Lung microvascular endothelial cell (primary cell): ENCODE data around the gene N4BP3. TPM values are rescaled to one million over a fixed set of nuclear protein-coding genes. Genes with fewer than 3 reads are reported as not detected.
"Not testable (repeated sequence)": the region's sequence is repeated elsewhere in the genome, so short reads cannot be mapped to it uniquely, and the experiment has no call there.

Source experiments
- DNase-seq, 2 donors: peaks; one replicate each; pipeline versions ENCODE4 v3.0.0 to v3.0.0-alpha.2; 2010; ENCODE audit warnings: low read depth in 2 of 2
- total RNA-seq: library from RNA; depleted of rRNA; stranded (reverse); fragments of >200 nt; gene quantifications from 2 replicates; pipeline ENCODE4 v1.2.1, GENCODE V29; 2014

Gene N4BP3
- total RNA-seq, 1 donor from 2014 or later, result 23.8 TPM

DNA sequence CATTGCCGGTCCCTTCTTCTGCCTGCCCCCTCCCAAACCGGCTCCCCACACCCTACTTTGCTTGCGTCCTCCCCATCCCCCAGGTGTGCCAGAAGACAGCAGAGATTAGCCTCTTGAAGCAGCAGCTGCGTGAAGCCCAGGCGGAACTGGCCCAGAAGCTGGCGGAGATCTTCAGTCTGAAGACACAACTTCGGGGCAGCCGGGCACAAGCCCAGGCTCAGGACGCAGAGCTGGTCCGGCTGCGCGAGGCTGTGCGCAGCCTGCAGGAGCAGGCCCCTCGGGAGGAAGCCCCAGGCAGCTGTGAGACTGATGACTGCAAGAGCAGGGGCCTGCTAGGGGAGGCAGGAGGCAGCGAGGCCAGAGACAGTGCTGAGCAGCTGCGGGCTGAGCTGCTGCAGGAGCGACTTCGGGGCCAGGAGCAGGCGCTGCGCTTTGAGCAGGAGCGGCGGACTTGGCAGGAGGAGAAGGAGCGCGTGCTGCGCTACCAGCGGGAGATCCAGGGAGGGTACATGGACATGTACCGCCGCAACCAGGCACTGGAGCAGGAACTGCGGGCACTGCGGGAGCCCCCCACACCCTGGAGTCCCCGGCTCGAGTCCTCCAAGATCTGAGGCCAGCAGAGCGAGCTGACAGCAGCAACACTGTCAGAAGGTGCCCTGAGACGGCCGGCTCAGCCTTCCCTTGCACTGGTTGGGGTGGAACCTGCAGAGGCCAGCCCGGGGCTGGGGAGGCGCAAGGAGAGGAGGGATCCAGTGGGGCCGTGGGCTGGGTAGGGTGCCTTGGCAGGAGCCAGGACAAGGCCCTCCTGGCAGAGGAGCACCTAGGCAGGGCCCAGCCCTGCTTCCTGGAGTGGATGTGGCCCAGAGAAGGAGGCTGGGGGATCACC is 8.3 kb downstream of the N4BP3 start:
- DNase-seq, result no peak

DNA sequence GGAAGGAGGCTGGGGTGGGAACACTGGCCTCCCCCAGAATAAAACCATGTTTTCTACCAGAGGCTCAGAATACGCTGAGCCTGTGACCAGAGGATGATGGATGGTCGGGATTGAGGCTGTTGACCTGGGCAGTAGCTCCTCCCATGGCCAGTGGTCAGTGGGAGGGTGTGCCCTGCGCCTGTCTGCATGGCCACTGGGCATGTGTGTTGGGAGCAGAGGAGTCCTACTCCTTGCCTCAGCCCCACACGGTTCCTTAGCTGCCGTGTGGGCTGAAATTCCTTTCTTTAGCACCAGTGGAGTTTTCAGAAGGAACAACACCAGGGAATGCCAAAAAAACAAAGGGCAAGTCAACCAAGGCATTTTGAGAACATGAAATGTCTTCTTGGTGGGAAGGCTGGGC is 9.0 kb downstream of the N4BP3 start:
- DNase-seq, result no peak

DNA sequence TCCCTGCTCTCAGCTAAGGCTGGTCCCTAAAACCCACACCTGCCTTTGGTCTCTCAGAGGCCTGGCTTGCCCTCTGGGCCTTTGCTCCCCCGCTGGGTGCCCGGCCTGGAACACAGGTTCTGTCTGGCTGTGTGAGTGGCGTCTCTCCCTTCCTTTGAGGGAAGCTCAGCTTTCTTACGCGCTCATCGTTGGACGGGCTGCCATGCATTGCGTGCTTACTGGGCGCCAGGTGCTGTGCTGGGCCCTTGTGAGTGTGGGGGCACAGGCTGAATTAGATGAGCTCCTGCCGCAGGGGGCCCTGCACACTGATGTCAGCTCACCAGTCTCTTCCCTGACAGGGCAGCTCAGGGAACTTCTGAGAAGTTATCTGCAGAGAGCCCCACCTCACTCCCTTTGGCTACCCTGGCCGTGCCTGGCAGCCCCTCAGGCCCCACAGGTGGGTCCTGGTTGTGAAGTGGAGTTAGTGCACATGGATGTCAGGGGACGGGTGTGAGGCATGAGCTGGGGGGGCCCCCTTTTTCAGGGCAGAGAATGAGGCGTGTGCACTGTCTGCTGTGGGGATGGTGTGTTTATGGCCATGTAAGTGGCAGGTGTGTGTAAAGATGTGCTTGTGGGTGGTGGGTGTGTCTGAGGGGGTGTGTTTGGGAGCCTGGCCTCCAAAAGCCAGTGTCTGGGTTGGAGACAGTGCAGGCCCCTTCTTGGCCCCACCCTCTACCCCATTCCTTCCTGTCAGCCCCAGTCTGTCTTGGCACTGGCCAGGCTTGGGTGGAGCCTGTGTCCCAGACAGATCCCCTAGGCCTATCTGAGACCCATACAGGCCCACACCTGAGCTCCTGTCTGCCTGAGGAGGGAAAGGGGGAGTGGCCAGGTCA is 10.0 kb downstream of the N4BP3 start:
- no peak for DNase-seq

DNA sequence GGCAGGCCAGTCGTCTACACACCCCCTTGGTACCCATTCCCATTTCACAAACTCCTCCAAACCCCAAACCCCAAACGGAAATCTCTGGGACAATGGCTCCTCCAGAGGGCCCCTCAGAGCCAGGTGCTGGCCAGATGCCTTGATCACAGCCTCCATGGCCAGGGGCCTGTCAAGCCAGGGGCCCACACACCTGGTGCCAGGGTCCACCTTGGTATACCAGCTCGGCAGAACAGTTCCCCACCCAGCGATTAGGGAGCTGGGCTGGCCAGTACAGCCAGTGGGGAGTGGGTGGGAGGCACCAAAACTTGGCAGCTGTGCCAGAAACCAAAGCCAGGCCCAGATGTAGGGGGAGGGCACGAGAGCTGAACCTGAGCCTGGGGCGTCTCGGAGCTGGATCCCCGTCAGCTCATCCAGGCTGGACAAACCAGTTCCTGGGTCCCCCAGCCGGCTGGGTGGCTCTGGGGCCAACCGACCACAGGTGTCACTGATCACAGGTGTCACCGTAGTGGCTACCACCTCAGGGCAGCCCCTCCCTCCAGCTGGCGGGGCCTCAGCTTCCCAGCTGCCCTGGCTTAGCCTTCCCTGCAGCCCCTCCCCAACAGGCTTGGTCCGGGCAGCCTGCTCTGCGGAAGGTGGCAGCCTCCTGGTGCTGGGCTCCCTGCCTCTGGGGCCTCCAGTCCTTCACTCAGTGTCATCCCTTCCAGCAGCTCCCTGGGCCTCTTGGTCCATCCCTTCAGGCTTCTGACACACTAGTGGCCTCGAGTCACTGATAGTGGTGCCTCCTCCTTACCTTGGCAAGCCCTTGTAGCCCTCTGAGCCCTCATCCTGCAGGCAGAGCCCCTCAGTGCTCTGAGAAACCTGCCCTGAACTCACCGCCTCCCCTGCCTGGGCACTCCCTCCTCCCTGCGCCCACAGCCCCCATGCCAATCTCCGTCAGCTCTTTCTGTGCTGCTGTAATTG is 10.9 kb downstream of the N4BP3 start:
- no peak for DNase-seq

DNA sequence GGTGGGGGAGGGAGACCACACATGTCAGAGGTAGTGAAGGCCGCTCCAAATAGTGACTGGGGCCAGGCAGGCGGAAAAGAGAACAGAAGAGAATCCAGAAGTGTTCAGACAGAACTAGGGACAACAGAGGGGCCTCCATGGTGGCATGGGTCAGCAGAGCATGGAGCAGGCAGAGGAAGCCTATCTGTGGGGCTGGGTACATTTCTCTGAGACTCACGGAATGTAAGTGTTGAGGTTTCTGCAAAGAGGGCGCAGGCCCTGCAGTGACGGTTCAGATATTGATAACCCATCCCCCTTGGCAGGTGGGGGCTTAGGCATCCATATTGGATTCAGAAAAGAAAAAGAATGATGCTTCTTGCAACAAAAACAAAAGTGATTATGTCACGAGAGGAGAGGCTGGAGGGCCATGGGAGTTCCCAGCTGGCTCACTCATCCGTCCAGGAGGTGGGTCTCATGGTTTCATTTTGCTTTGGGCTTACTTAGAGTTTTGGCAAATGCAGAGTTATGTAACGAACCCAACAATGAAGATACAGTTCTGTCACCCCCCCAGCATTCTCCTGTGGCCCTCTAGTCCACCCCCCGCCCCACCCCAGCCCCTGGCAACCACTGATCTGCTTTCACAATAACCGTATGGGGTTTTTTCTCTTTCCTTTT is 12.0 kb downstream of the N4BP3 start:
- no peak for DNase-seq

DNA sequence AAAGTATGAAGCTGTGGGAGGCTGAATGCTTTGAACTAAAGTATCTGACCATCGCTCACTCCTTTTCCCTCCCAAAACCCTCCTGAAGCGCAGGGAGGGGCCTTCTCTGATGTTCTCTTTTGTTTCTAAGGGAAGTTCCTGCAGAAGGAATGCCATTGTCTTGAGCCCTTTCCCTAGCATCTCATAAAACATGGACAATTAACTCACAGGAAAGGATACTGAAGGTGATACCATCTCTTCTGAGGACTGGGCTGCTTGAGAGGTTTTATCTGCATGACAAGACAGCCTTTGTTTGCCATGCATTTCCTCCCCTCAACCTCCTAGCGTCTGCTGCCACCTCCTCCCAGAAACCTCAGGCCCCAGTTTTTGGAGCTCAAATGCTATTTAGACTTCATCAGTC is 13.2 kb downstream of the N4BP3 start:
- DNase-seq, result peak in 1 of 2 donors; percentile 32

DNA sequence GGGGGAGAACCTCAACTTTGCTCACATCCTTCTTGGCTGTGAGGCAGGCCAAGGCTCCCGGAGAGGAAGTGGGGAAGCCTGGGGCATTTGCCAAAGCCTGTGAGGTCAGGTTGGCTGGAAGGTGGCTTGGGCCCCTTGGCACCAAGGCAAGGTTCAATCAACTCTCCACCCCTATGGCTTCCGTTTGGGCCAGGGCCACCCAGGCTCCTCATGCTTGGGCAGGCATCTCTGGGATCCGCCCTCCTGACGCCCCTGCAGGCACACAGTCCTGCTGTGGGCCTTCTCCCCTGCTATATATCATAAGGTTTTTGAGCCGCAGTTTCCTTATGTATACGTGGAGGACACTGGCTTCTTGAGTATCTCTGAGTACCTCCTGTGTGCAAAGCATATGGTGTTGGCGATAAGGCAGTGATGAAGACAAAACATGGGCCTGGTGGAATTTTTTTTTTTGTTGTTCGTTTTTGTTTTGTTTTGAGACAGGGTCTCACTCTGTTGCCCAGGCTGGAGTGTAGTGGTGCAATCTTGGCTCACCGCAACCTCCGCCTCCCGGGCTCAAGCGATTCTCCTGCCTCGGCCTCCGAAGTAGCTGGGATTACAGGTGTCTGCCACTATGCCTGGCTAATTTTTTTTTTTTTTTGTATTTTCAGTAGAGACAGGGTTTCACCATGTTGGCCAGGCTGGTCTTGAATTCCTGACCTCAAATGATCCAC is 14.1 kb downstream of the N4BP3 start:
- DNase-seq, result peak in 1 of 2 donors; percentile 23

DNA sequence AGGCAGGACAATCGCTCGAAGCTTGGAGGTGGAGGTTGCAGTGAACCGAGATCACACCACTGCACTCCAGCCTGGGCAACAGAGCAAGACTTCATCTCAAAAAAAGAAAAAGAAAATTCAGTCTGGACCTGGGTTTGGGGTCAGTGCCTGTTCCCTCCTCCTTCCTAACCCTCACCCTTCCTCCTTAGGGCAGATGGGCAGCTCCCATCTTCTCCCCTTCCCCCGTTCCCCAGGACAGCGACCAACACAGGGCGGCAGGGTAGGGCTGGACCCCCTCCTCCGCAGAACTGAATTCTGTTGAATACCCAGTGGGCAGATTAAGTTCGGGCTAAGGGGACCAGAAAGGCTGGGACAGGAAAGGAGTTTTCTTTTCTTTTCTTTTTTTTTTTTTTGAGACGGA is 16.0 kb downstream of the N4BP3 start:
- no peak for DNase-seq

DNA sequence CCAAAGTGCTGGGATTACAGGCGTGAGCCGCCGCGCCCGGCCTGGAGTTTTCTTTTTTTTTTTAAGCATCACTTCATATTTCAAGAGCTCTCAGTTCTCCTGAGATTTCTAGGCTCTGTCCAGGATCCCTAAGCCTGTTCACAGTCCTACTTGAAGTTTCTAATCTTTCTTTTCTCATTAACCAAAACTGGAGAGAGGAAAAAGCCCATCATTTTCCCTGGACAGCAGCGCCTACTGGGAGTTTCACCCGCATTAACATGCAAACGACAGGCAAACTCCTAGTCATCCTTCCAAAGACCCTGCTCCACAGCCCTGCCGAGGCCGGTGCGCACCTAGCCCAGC is 16.9 kb downstream of the N4BP3 start:
- DNase-seq, result not testable (repeated sequence)

DNA sequence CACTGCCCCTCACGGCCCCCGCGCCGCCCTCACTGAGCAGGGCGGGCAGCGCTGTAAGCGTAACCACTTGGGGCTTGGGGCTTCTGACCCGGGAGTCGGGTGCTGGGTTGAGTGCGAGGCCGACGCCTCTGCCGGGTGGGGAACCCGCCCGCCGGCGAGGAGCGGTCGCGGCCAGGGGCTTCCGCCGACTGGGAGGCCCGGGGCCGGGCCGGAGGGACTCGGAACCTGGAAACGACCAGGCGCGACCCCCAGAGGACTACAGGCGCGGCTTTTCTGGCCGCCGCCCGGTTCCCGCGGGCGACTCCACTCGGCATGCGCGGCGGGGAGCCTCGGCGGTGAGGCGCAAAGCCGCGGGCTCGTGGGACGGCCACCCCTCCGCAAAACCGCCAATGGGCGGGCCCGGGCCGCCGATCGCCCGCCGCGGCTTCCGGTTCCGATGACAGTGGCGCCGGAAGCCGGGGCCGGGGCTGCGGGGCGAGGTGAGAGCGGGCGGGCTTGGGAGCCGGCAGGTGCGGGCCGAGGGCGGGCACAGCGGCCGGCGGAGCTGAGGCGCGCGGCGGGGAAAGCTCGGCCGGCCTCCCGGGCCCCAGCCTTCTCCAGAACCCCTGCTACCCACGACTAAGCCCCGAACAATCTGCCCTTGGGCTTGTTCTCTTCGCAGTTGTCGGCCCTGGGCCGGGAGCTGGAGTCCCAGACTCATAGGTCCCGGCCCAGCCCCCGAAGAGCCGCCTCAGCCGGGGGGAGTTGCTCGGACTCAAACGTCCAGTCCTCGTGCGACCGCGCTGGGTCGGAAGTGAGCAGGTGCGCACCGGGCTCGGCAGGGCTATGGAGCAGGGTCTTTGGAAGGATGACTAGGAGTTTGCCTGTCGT is 17.5 kb downstream of the N4BP3 start, which contains the start of gene RMND5B:
Gene RMND5B (plus strand): TSS at position 439 of the 870 bp plus-strand sequence. CDS start 7,106 bp downstream, outside the sequence.
- peak; percentile 81 to 89 for DNase-seq

DNA sequence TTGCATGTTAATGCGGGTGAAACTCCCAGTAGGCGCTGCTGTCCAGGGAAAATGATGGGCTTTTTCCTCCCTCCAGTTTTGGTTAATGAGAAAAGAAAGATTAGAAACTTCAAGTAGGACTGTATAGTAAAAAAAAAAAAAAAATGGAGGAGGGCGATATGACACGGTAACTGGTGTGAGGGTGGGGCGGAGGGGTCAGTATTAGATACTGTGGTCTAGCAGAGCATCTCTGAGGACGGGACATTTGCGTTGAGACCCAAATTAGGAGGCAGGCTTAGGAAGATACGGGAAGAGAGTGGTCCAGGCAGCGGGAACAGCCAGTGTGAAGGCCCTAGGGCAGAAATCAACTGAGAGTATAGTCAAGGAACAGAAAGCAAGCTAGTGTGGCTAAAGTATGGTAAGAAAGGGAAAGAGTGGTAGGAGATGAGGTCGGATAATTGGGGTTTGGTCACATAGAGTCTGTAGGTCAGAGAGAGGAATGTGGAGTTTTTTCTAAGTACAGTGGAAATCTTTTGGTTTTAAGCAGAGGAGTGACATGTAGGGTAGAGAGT is 18.2 kb downstream of the N4BP3 start:
- no peak for DNase-seq

DNA sequence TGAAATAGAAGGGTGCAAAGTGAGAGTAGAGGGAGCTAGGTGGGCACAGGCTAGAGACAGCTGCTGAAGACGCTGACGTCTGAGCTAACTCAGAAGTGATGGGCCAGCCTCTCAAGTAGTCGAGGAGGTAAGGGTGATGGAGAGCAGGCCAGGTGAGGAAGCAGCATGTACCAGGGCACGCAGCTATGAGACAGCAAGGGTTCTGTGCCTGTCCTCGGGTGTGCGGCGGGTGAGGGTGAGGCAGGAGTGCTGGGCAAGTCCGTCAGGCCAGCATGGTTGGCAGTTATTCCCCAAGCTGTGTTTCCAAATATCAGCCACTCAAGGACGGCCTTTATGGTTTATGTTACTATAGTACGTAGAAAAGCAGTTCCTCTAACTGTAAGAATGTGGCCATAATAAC is 23.7 kb downstream of the N4BP3 start:
- no peak for DNase-seq

DNA sequence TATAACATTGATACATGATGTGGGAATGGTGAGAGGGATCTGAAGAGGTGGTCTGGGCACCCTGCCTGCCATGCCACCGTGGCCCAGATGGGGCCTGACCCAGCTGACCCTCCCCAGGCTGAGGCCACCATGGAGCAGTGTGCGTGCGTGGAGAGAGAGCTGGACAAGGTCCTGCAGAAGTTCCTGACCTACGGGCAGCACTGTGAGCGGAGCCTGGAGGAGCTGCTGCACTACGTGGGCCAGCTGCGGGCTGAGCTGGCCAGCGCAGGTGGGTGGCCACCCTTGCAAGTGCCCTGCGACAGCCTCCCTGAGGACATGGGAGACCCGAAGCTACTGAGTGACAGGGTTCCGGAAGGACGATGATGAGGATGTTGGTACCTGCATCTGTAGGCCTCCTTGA is 24.7 kb downstream of the N4BP3 start:
- DNase-seq, result no peak

DNA sequence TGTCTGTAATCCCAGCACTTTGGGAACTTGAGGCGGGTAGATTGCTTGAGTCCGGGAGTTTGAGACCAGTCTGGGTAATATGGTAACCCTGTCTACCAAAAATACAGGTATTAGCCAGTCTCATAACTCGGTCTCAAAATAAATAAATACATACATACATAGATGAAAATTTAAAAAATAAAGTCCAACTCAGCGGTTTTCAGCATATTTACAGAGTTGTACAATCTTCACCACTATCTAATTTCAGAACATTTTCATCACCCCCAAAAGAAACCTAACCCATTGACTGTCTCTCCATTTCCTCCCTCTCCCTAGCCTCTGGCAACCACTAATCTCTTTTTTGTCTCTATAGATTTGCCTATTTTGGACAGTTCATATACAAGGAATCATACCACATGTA is 28.2 kb downstream of the N4BP3 start:
- DNase-seq, result no peak

DNA sequence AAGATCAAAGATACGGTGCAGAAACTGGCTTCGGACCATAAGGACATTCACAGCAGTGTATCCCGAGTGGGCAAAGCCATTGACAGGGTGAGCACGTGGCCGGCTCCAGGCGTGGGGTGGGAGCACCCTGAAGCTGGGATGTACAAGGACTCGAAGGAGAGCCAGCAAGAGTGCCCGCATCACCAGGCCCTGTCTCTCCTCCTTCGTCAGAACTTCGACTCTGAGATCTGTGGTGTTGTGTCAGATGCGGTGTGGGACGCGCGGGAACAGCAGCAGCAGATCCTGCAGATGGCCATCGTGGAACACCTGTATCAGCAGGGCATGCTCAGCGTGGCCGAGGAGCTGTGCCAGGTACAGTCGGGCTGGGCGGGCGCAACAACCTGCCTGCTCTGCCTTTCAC is 29.3 kb downstream of the N4BP3 start:
- DNase-seq, result no peak

DNA sequence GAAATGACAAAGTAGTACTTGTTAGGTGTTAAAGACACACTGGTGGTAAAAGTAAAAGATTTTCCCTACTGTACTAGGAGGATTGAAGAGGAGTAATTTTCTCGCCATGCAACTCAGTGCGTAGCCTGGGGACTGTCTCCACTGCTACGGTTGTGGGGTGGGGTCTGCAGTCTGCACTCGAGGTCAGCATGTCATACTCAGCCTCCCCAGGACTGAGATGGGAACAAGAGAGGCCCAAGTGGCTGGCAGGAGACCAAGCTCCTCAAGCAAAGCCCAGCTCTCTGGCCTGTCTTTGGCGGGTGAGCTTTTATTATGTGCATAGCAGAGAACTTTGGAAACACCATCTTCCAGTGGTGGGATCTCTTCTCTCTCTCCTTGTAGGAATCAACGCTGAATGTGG is 29.9 kb downstream of the N4BP3 start:
- no peak for DNase-seq

DNA sequence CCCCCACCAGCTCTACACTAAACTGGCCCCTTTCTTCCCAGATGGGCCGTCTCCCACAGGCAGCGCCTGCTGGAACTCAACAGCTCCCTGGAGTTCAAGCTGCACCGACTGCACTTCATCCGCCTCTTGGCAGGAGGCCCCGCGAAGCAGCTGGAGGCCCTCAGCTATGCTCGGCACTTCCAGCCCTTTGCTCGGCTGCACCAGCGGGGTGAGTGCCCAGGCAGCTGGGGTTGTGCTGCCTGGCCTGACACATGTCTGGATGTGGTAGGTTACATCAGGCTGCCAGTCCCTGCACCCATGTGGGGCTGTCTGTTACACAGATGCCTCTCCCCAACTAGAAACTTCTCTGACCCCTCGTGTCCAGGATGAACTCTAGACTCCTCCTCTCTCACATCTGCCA is 30.6 kb downstream of the N4BP3 start:
- DNase-seq, result no peak

DNA sequence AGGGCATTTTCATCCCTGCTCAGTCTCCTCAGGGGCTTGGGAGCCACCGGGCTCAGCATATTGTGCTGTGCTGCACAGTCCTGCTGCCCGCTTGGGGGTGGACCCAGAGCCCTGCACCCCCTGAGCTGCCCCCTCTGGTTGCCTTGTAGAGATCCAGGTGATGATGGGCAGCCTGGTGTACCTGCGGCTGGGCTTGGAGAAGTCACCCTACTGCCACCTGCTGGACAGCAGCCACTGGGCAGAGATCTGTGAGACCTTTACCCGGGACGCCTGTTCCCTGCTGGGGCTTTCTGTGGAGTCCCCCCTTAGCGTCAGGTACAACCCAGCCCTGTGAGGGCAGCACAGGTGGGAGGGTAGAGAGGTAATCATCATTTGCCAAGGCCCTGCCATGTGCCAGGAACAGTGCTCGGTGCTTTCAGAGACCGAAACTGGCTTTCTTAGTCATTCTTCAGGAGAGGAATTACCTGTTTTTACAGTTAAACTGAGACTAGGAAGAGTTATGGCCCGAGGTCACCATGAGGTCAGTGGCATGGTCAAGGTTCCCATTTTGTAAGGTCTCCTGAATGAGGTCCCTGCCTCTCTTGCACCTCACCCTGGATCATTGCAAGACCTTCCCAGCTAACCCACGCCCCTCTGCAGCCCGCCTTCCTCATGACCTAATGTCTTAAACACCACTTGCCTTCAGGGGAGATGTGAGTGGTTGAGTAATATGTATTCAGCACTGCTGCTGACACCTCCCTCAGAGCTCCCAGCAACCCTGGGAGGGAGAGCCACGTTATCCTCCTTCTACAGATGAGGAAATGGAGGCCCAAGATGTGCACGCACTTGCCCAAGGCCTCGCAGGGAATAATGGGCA is 32.9 kb downstream of the N4BP3 start:
- DNase-seq, result peak; percentile 63 to 80
